ENCODE measurements around the gene CST3.
"Not testable (repeated sequence)": the region's sequence is repeated elsewhere in the genome, so short reads cannot be mapped to it uniquely, and the experiment has no call there.

The CST3 gene

DNA sequence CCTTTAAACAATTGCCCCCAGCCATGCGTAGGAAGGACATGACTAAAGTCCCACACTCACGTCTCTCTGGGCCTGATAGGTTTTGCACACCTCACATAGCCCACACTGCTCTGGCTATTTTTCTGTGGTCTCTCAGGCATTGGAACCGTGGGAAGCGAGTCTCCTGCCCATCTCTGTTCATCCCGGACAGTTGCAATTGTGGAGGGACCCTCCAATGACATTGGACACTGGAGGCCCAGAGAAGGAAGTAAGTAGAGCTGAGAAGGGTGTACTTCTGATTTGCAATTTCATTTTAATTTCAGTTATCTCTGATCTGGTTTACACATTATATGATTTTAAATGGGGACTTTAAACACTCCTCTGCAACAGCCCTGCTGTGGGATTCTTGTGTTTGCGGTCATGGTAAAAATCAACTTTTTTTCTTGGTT is 23.3 kb upstream of the CST3 start:
- DNase-seq = no peak

DNA sequence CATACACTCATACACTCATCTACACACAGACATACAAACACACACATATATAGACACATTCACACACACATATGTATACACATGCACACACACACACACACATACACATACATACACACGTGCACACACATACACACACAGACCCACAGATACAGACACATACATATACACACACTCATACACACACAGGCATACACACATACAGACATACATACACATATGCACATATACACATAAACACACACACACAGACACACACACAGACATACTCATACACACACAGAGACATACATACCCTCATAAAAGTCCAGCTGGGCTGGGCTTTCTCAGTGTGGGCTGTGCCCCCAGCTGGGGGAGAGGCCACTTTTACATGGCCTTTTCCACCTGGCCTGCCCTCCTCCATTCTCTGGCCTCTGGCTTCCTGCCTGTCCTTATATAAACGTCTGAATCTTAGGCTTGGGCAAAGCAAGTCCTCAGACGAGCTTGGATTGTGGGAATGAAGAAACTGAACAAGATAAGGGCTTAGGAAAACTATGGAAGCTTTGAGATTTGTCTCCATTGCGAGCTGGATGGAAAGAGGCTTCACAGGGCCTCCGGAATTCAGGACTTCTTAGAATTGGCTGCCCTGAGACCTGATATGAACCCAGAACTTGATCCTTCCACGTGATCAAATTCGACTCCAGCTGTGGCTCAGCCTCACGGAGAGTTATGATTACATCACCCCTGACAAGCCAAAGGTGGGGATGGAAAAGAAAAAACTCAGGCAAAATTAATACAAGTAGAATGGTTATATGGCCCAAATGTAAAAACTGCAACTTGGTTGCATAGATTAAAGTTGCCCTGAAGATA is 22.5 kb upstream of the CST3 start:
- no peak for DNase-seq

DNA sequence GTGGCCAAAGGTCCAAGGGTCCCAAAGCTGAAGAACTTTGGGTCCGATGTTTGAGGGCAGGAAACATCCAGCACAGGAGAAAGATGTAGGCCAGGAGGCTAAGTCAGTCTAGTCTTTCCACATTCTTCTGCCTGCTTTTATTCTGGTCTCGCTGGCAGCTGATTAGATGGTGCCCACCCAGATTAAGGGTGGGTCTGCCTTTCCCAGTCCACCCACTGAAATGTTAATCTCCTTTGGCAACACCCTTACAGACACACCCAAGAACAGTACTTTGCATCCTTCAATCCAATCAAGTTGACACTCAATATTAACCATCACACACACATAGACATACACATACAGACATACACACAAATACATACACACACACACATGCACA is 21.8 kb upstream of the CST3 start:
- DNase-seq = not testable (repeated sequence)

DNA sequence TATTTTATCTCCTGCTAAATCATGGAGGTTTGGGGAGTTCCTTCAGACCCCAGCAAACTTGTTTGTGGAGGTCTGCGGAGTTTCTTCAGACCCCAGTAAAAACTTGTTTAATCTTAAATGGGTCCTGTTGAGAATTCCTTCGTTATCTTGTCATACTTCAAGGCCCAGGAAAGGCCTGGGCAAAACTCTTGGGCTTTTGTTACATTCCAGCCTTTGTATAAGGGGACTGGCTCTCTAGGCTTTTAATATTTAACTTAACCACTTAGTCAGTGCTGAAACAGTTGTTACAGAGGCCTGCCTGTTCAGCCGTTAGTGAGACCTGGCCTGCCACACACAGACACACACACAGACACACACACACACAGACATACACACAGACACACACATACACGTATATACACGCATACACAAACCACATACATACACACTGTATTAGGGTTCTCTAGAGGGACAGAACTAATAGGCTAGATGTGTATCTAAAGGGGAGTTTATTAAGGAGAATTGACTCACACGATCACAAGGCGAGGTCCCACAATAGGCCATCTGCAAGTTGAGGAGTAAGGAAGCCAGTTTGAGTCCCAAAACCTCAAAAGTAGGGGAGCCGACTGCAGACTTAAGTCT is 21.3 kb upstream of the CST3 start:
- DNase-seq = no peak

DNA sequence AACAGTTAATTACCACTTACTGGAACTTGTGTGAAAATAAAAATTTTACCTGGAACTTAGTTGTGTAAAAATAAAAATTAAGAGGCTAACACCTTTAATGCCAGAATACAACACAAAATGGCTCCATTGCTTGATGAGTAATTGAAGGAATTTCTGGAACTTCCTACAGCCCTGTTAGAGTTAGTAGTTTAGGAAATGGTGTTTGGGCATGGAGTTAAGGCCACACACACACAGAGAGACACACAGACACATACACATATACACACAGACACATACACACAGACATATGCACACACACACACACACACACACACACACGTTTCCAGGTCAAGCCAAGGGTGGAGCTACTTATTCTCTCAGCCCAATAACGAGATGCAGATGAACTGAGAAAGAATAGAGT is 20.6 kb upstream of the CST3 start:
- DNase-seq = no peak

DNA sequence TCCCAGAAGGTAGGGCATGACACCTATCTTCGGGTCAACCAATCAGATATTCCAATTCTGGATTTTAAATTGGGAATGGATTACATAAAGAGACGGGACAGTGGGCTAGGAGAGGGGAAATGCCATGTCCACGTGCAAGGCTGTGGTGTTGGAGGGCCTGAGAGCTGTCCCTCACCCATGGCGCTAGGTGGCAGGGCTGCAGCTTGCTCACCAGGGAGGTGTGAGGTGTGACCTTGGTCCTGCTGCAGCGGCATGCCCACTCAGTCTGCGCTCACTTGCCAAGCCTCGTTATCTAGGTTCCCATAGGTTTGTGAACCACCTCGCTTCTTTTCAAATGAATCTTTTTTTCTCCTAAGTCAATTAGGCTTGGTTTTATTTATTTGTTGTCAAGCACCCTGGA is 19.4 kb upstream of the CST3 start:
- DNase-seq = no peak

DNA sequence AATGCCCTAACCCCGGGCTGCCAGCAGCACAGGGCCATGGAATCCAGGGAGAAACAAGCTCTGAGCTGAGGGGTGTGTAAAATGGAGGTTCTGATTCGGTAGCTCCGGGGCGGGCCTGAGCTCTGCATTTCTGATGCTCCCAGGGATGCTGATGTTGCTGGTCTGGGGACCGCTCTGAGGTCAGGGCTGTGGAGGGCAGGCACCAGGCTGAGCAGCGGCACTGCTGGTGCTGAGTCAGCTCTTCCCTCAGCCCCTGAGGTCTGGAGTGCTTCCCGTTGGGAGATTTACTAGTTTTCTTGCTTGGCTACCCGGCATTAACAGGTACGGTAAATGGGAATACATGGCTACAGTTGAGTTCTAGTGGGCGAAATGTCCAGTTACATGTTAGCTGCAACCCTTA is 18.6 kb upstream of the CST3 start:
- DNase-seq = no peak

DNA sequence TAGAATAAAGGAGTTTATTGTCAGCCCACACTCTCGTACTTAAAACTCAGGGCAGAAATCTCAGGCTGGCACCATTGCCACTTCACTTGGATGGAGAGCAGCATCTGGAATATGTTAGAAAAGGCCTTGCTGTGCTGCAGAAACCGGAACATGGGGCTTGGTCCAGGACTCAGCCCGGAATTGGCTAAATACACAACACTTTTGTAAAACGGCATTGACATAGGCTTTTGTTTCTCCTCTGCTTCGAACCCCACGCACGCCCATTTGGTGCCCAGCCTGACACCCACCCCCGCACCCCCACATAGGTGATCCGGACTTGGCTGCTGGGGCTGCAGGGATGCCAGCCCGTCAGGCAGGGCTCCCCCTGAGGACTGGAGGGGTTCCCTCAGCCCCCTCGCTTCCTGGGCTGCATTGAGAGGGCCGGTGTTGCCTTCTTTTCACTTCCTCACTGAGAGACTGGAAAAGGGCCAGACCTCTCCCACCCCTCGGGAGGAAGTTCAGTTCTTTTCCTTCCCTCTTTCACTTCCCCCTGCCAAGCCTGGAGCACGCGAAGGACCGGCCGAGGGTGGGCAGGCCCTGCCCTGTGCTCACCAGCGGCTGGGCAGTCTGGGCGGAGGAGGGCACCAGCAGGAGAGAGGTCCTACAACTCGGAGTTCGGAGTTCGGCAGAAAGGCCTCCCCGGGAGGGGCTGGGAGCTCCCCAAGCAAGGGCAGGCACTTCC is 17.9 kb upstream of the CST3 start:
- DNase-seq = peak; percentile 92

DNA sequence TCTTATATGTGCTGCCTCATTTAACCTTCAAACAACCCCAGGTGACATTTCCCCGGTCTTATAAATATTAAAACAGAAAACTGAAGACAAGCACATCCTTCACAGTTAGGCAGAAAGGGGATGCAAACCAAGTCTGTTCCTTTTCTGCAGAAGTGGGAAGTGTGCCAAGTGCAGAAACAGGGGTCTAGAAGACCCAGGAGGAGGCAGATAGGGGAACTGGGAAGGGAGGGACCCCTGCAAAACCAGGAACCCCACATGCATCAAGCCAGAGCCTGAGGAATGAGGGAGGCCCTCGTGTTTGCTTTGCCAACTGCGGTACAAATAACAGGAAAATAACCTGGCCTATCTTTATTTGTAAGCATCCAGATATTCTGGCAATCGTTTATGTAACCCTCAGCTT is 17.0 kb upstream of the CST3 start:
- no peak for DNase-seq

DNA sequence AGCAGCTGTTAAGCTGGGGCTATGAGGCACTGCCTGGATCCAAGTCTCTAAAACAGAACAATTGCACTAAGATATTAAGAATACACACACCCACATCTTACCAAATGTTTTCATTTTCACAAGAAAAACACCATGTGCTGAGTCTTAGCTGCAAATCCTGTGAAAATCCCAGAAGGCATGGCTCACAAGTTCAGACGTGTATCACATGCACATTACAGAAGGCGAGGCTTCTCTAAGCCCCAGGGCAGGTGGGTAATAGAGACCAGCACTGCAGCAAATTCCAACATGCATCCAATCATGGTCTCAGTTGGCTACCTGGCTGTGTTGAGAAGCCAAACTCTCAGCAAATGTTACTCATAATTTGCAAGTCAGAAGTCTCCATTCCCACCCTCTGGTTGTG is 16.2 kb upstream of the CST3 start:
- DNase-seq = peak; percentile 28

DNA sequence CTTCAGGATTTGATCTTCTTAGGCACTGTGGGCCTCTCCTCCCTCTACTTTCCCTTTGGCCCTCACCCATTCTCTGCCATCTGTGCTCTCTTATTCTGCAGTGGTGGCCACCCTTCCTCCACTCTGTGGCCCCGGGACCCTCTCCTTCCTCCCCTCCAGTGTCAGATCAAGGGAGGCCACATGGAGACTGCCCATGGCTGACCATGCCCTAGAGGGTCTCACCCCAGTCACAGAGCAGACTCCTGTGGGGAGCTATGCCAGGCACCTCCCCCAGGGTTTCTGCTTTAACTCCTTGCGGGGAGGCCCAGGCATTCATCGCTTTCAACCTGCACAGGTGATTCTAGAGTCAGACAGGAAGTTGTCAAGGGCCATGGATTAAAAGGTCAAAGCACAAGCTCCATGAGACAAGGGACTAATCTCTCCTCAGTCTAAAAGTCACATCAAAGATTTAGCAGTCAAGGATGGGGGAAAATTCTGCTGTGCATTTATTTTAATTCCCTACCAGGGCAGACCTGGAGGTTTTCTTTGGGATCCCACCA is 15.7 kb upstream of the CST3 start:
- no peak for DNase-seq

DNA sequence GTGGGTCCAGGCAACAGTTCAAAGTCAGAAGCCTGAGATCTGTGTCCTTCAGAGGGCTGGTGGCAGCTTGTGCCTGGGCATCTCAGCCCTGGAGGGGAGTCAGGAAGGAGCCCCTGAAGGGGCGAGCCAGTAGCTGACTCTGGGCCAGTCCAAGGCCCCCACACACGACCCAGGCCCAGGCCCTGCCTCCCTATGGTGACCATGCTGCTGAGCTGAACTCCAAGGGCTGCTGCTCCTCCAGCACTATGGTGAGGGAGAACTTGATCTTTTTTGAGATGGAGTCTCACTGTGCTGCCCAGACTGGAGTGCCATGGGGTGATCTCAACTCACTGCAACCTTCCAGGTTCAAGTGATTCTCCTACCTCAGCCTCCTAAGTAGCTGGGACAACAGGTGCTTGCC is 15.2 kb upstream of the CST3 start:
- DNase-seq = no peak

DNA sequence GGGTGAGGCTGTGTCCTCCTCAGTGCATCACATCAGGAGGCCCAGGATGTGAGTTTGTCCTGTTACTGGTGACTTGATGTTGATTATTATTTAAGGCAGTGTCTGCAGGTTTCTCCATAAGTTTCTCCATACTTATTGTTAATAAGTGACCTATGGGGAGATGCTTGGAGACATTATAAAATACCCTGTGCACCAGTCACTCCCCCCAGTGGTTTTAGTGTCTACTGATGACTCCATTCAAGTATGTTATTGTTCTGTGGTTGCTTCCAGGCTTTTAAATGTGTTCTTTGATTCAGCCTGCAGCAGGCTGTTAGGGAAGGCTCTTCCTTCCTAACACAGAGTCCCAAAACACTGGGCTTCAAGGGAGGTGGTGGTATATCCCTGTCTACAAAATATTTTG is 14.6 kb upstream of the CST3 start:
- no peak for DNase-seq

DNA sequence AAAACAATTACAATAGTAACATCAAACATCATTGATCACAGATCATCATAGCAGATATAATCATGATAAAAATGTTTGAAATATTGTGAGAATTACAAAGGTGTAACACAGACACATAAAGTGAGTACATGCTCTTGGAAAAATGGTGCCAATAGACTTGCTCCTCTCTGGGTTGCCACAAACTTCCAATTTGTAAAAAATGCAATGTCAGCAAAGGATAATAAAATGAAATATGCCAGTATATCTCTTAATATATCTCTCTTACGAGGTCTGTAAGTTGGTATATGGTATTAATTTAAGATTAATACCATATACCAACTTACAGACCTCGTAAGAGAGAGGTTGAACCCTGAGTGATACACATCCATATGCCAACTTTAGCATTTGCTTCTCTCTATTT is 13.4 kb upstream of the CST3 start:
- DNase-seq = no peak

DNA sequence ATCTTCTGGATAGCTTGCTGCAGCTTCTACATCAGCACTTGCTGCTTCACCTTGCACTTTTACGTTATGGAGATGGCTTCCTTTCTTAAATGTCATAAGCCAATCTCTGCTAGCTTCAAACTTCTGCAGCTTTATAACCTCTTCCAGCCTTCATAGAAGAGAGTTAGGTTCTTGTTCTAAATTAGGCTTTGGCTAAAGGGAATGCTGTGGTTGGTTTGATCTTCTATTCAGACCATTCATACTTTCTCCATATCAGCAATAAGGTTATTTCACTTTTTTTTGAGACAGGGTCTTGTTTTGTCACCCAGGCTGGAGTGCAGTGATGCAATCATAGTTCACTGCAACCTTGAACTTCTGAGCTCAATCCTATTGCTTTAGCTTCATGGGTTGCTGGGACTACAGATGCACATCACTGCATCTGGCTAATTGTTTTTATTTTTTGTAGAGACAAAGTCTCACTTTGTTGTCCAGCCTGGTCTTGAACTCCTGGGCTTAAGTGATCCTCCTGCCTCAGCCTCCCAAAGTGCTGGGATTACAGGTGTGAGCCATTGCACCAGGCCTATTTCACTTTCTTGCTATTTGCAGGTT is 12.2 kb upstream of the CST3 start:
- DNase-seq = no peak

DNA sequence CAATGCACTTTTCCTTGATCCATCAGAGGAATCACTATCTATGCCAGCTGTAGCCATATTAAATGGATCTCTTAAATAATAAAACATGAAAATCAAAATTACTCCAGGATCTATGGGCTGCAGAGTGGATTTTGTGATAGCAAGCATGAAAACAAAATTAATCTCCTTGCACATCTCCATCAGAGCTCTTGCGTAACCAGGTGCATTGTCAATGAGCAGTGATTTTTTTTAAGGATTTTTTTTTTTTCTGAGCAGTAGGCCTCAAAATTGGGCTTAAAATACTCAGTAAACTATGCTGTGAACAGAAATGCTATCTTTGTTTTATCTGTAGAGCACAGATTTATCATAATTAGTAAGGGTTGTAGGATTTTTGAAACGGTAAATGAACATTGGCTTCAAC is 11.5 kb upstream of the CST3 start:
- no peak for DNase-seq

DNA sequence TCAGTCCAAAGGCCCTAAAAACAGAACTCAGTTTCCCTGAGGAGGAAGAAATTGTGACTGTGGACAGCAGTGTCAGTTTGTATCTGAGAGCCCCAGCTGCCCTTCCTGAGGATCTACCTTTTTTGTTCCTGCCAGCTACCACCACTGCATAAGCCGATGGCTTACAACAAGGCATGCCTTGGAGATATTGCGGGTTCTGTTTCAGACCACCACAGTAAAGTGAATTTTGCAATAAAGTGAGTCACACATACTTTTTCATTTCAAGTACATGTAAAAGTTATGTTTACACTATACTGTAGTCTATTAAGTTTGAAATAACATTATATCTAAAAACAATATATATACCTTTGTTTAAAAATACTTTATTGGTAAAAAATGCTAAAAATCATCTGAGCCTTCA is 9.6 kb upstream of the CST3 start:
- no peak for DNase-seq

DNA sequence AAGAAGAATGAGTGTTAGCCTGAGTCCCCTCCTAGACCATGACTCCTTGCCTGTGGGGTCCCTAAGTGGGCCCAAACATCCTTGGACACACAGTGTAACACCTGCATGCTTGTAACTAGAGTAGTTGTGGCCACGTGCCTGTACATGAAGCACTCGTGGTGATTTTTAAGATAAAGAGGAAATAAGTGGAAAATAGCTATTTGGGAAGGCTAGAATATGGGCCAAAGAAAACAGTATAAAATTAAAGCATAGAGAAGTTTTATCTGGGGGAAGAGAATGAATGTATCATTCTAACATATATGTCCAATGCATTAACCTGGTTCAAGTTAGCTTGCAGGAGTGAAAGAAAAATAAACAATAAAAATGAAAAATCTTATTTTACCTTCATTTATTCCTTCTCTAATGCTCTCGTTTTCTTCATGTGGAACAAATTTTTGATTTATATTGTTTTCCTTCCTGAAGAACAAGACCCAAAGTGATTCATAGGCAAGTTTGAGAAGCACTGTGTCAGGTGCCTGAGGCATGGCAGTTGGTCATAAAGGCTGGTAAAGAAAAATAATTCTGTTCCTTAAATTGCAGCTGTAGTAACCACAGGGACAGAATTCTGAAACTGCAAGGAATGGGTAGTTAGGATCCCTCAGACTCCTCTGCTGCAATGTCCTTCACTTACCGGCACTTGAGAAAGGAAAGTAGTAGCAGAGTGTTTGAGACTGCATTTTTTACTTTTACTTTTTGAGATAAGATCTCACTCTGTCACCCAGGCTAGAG is 8.5 kb upstream of the CST3 start:
- peak; percentile 85 for DNase-seq

DNA sequence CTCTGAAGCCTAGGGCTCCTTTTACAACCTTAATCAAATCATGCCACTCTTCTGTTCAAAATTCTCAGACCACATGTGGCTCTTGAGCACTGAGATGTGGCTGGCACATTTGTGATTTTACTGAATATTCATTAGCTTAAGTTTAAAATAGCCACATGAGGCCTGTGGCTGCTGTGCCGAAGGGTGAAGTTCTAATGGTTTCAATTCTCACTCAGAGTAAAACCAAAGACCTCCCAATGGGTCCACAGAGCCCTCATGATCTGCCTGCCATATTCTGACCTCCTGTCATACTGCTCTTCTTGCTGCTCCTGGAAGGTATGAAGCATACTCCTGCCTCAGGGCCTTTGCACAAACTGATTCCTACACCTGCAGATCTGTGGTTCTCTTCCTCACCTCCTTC is 7.8 kb upstream of the CST3 start:
- DNase-seq = no peak

DNA sequence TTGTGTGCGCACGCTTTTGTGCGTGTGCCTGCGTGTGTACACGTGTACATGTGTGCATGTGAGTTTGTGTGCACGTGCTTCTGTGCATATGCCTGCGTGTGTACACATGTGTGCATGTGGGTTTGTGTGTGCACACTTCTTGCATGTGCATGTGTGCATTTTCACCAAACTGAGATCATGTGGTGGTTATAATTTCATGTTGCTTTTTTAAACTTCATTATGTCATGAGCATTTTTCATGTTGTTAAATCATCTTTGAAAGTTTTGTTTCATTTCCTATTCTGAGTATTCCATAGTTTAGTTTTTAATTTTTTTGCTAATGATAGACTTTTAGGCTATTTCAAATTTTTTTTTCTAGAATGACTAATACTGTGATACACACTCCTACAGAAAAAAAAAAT is 6.4 kb upstream of the CST3 start:
- peak; percentile 75 for DNase-seq

DNA sequence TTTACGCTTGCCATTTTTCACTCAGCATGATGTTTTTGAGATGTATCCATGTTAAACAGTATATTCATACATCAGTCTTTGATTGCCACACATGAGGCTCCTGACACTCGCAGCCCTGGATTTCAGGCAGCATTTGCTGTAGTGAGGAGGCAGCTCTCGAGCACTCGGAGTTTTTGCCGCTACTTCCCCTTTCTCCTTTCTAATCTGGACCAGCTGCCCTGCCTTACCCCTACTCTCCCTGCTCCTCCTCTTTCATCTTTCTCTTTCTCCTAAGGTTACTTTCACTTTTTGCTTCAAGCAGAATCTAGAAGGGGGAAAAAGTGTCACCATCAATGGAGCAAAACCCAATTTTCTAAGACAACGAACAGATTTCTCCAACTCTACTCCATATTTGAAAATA is 5.9 kb upstream of the CST3 start:
- DNase-seq = peak; percentile 78

DNA sequence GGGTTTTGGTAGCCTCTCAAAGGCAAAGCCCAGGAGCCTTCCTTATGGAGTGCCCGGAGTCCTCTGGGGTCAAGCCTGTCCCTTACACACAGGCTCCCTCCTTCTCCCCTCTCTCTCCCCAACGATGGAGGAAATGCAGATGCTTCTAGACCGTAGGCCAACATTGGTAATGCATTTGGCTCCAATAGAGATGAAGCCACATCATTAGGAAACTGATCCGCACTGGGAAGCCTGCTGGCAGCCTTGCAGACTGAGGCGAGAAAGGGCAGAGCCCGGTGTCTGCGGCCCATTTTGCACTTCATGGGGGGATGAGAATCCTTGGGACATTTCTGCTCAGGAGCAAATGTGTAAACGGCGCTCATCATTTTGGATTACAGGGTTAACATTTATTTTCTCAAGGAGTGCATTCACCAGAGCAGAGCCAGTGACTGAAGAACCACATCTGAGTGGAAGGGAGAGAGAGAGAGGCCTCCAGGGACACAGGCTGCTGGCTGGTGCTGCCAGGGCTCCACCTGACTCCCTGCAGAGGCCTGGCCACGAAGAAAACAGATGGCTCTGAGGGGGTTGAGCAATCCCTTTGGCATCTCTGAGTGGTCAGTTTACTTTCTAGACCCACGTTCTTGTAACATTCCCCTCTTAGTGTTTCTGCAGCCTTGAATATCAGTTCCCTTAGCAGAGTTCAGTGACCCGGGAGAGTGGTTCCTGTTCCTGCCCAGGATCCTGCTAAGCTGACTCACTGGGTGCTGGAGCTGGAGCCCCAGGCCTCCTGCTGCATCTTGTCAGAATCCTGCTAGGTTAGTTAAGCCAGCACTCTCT is 4.4 kb upstream of the CST3 start:
- DNase-seq = peak; percentile 71
